Measurements from ENCODE around the gene CTRL.

The CTRL gene

DNA sequence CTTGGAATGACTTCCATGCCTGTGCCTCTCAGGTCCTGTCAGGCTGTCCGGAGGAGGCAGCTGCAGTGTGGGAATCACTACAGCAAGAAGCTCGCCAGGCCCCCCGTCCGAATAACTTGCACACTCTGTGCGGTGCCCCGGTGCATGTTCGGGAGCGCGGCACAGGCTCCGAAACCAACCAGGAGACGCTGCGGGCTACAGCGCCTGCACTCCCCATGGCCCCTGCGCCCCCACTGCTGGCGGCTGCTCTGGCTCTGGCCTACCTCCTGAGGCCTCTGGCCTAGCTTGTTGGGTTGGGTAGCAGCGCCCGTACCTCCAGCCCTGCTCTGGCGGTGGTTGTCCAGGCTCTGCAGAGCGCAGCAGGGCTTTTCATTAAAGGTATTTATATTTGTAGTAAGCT, 45.7 kb downstream of the CTRL start:
- no peak for DNase-seq

- no peak for DNase-seq
Observed at GRCh38 chr16:67885545-67885944, 46.1 kb downstream of the CTRL start.

DNA sequence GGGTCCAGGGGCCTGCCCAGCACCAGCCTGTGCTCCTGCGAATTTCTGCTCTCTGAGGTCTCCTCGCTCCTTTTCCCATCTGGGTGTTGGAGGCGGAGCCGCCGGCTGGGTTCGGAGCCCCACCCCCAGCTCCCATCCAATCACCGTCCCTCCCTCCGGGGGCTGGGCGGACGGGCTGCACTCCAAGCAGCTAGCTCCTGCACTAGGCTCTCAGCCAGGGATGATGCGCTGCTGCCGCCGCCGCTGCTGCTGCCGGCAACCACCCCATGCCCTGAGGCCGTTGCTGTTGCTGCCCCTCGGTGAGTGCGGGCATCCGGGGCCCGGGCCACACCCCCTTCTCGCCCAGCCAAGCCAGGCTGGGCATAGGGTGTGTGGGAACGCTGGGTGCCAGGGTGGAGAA, 47.0 kb downstream of the CTRL start, which contains the start of gene NRN1L:
Gene NRN1L (plus strand): TSS at position 202 of the 400 bp plus-strand sequence. CDS start 19 bp downstream, at position 221.
- no peak for DNase-seq

- DNase-seq: peak; percentile 25 to 79 (median 65)
Observed at GRCh38 chr16:67883872-67884261, 47.8 kb downstream of the CTRL start.

GRCh38 chr16:67883146-67883871, 48.4 kb downstream of the CTRL start:
- DNase-seq: no peak

DNA sequence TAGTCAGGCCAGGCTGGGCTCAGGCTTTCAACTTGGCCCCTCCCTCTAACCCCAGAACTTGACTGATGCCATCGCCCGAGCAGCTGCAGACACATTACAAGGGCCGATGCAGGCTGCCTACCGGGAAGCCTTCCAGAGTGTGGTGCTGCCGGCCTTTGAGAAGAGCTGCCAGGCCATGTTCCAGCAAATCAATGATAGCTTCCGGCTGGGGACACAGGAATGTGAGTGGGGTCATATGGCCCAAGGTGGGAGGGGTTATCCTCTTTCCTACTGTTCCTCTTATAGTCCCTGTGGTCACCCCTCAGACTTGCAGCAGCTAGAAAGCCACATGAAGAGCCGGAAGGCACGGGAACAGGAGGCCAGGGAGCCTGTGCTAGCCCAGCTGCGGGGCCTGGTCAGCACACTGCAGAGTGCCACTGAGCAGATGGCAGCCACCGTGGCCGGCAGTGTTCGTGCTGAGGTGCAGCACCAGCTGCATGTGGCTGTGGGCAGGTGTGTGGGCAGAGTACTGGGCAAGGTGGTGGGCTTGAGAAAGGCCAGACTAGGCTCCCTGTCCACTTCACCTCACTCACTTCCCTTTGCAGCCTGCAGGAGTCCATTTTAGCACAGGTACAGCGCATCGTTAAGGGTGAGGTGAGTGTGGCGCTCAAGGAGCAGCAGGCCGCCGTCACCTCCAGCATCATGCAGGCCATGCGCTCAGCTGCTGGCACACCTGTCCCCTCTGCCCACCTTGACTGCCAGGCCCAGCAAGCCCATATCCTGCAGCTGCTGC, 49.1 kb downstream of the CTRL start:
- DNase-seq: no peak

DNA sequence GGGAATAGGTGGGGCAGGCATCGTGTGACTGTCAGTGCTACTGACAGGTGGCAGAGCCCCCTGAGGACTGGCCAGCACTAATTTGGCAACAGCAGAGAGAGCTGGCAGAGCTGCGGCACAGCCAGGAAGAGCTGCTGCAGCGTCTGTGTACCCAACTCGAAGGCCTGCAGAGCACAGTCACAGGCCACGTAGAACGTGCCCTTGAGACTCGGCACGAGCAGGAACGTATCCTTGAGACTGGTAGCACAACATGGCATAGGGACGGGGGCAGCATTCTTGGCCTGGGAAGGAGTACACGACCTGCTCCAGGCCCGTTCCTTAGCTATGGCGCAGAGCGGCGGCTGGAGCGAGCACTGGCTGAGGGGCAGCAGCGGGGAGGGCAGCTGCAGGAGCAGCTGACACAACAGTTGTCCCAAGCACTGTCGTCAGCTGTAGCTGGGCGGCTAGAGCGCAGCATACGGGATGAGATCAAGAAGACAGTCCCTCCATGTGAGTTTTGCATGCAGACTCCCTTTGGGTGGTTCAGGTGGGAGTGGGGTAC, 50.0 kb downstream of the CTRL start:
- no peak for DNase-seq

GRCh38 chr16:67880584-67880983, 51.1 kb downstream of the CTRL start:
- no peak for DNase-seq

- no peak for DNase-seq
Observed at GRCh38 chr16:67879936-67880335, 51.7 kb downstream of the CTRL start.
